Occipital lobe (tissue), 2 donors: ENCODE data around the gene CABLES1. TPM values are rescaled to one million over a fixed set of nuclear protein-coding genes. Genes with fewer than 3 reads are reported as not detected.

ENCODE experiments used
- DNase-seq: peaks from one replicate; lab custom pipeline; 2025; lab: John Stamatoyannopoulos, UW
- total RNA-seq: library from RNA; depleted of rRNA; stranded (reverse); fragments of >200 nt; gene quantifications from one replicate; pipeline ENCODE4 v1.2.3, GENCODE V29; 2014

Gene CABLES1
- total RNA-seq, 1 donor from 2014 or later: 6.7 TPM

GRCh38 chr18:23213200-23213599 lies 77.9 kb downstream of the CABLES1 start:
- no peak for DNase-seq

GRCh38 chr18:23217781-23218180 lies 82.5 kb downstream of the CABLES1 start:
- DNase-seq: no peak

- DNase-seq: no peak
Observed at GRCh38 chr18:23220355-23220754, 85.1 kb downstream of the CABLES1 start.

- DNase-seq: no peak
Observed at GRCh38 chr18:23223641-23224040, 88.4 kb downstream of the CABLES1 start.

GRCh38 chr18:23225503-23225902 lies 90.2 kb downstream of the CABLES1 start:
- no peak for DNase-seq

GRCh38 chr18:23226391-23226790 lies 91.1 kb downstream of the CABLES1 start:
- no peak for DNase-seq

GRCh38 chr18:23226930-23227725 lies 91.8 kb downstream of the CABLES1 start:
- DNase-seq: peak; percentile 21

GRCh38 chr18:23227726-23228070 lies 92.4 kb downstream of the CABLES1 start:
- no peak for DNase-seq

GRCh38 chr18:23228102-23229061 lies 93.1 kb downstream of the CABLES1 start:
- no peak for DNase-seq

GRCh38 chr18:23229472-23229871 lies 94.2 kb downstream of the CABLES1 start:
- DNase-seq: no peak

- DNase-seq: no peak
Observed at GRCh38 chr18:23230686-23231085, 95.4 kb downstream of the CABLES1 start.

- peak; percentile 50 for DNase-seq
Observed at GRCh38 chr18:23231340-23232021, 96.2 kb downstream of the CABLES1 start.

GRCh38 chr18:23232331-23232730 lies 97.0 kb downstream of the CABLES1 start:
- no peak for DNase-seq

GRCh38 chr18:23234619-23235018 lies 99.3 kb downstream of the CABLES1 start:
- DNase-seq: no peak

- no peak for DNase-seq
Observed at GRCh38 chr18:23235336-23235735, 100.1 kb downstream of the CABLES1 start.

GRCh38 chr18:23235860-23236259 lies 100.6 kb downstream of the CABLES1 start:
- no peak for DNase-seq

- no peak for DNase-seq
Observed at GRCh38 chr18:23236876-23237468, 101.7 kb downstream of the CABLES1 start.

GRCh38 chr18:23237524-23238151 lies 102.4 kb downstream of the CABLES1 start:
- DNase-seq: peak; percentile 61

GRCh38 chr18:23238152-23238531 lies 102.9 kb downstream of the CABLES1 start:
- DNase-seq: no peak

- DNase-seq: no peak
Observed at GRCh38 chr18:23238651-23239349, 103.5 kb downstream of the CABLES1 start.

- no peak for DNase-seq
Observed at GRCh38 chr18:23239350-23239692, 104.0 kb downstream of the CABLES1 start.
